ENCODE measurements around the gene NFIX.

NFIX gene

DNA sequence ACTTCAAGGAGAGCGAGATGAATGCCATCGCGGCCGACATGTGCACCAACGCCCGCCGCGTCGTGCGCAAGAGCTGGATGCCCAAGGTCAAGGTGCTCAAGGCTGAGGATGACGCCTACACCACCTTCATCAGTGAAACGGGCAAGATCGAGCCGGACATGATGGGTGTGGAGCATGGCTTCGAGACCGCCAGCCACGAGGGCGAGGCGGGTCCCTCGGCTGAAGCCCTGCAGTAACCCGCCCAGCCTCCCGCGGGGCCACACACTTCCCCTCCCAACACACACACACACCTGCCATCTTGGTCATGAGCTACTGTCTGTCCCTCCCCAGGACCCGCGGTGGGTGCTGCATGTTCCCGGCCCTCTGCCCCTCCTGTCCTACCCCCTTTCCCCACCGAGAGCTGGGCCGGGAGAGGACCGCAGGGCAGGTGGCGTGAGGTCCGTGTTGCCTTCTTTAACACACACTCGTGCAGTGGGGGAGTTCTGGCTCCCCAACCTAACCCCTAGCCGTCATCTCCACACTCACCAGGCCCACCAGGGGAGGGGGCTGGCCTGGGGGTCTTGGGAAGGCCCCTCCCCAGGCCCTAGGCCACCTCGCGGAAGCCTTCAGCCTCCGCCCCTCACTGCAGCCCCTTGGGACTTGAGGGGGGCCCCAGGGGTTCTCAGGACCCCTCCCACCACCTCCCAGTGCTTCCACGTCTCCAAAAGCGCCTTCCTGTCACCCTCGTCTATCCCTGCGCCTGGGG is 143.1 kb downstream of the NFIX start:
- no peaks in the 10 kb centered on the region for H3K27me3 ChIP-seq (replicated peaks; ENCODE audit: control insufficient read depth, insufficient read depth, low read length)
- H3K36me3 ChIP-seq (ENCODE audit: control insufficient read depth, insufficient read depth, low read length) = peaks cover 28% of the 10 kb centered on the region
- no peak for DNase-seq (ENCODE audit: extremely low read depth, insufficient read length)
- H3K4me3 ChIP-seq (replicated peaks; ENCODE audit: low read depth, low read length) = no peak overlapping the region
- TF ChIP-seq CTCF (IDR thresholded peaks at IDR 0.05; ENCODE audit: insufficient read depth, low read length, poor library complexity, severe bottlenecking) = no peak

- H3K36me3 ChIP-seq (ENCODE audit: control insufficient read depth, insufficient read depth, low read length) = peaks cover 28% of the 10 kb centered on the region
- no peak overlapping the region for H3K4me3 ChIP-seq (replicated peaks; ENCODE audit: low read depth, low read length)
- DNase-seq (ENCODE audit: extremely low read depth, insufficient read length) = no peak
- no peaks in the 10 kb centered on the region for H3K27me3 ChIP-seq (replicated peaks; ENCODE audit: control insufficient read depth, insufficient read depth, low read length)
- no peak for TF ChIP-seq CTCF (IDR thresholded peaks at IDR 0.05; ENCODE audit: insufficient read depth, low read length, poor library complexity, severe bottlenecking)
These were observed 143.6 kb downstream of the NFIX start for GRCh38 chr19:13138916-13139198.

GRCh38 chr19:13139633-13140311 is 144.5 kb downstream of the NFIX start:
- no peak for TF ChIP-seq CTCF (IDR thresholded peaks at IDR 0.05; ENCODE audit: insufficient read depth, low read length, poor library complexity, severe bottlenecking)
- no peaks in the 10 kb centered on the region for H3K27me3 ChIP-seq (replicated peaks; ENCODE audit: control insufficient read depth, insufficient read depth, low read length)
- H3K4me3 ChIP-seq (replicated peaks; ENCODE audit: low read depth, low read length) = no peak overlapping the region
- H3K36me3 ChIP-seq (ENCODE audit: control insufficient read depth, insufficient read depth, low read length) = peaks cover 33% of the 10 kb centered on the region
- no peak for DNase-seq (ENCODE audit: extremely low read depth, insufficient read length)

DNA sequence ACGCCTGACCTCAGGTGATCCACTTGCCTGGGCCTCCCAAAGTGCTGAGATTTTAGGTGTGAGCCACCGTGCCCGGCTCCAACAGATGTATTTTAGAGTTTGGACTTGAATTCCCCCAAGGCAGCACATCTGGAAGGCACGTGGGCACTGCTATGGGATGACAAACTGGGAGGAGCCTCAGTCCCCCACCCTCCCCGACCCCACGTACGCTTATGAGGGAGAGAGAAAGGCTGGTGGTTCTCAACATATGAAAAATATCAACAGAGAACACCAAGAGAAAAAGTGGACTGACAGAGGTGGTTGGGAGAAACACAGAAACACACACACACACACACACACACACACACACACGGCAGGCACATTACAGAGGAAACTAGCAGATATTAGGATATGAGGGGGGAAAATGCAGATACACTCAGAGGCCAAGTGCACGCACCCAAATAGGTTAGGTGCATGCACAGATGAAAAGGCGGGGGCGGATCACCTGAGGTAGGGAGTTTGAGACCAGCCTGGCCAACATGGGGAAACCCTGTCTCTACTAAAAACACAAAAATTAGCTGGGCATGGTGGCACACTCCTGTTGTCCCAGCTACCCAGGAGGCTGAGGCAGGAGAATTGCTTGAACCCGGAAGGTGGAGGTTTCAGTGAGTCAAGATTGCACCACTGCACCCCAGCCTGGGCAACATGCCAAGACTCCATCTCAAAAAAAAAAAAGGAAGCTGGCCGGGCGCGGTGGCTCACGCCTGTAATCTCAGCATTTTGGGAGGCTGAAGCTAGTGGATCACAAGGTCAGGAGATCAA is 151.7 kb downstream of the NFIX start:
- DNase-seq (ENCODE audit: extremely low read depth, insufficient read length) = no peak
- no peak for TF ChIP-seq CTCF (IDR thresholded peaks at IDR 0.05; ENCODE audit: insufficient read depth, low read length, poor library complexity, severe bottlenecking)
- H3K27me3 ChIP-seq (replicated peaks; ENCODE audit: control insufficient read depth, insufficient read depth, low read length) = no peaks in the 10 kb centered on the region
- H3K4me3 ChIP-seq (replicated peaks; ENCODE audit: low read depth, low read length) = no peak overlapping the region
- H3K36me3 ChIP-seq (ENCODE audit: control insufficient read depth, insufficient read depth, low read length) = peaks cover 5% of the 10 kb centered on the region

Measured in GM06990 (cell line).